HG03280 (cell line): Measurements from ENCODE around the gene SCP2.

Experiments
- ATAC-seq: cut with Tn5 transposase; IDR thresholded peaks from one replicate; pipeline ENCODE4 v1.9.1; 2021; ENCODE audit warnings: mild to moderate bottlenecking, moderate library complexity; ENCODE audit not compliant: unreplicated experiment

SCP2 gene

DNA sequence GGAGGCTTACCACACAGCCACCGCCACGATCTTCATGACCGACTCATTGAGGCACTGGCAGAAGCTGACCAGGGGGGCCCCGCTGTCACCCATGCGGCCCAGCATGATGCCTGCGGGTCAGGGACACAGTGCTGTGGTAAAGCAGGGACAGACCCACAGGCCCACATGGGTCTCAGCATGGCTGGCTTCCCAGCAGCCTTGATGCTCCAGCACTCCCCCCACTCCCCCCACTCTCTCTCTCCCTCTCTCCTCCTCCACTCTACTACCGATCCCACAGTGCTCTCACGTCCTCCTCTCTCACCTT lies 166.3 kb downstream of the SCP2 start:
- no peak for ATAC-seq

DNA sequence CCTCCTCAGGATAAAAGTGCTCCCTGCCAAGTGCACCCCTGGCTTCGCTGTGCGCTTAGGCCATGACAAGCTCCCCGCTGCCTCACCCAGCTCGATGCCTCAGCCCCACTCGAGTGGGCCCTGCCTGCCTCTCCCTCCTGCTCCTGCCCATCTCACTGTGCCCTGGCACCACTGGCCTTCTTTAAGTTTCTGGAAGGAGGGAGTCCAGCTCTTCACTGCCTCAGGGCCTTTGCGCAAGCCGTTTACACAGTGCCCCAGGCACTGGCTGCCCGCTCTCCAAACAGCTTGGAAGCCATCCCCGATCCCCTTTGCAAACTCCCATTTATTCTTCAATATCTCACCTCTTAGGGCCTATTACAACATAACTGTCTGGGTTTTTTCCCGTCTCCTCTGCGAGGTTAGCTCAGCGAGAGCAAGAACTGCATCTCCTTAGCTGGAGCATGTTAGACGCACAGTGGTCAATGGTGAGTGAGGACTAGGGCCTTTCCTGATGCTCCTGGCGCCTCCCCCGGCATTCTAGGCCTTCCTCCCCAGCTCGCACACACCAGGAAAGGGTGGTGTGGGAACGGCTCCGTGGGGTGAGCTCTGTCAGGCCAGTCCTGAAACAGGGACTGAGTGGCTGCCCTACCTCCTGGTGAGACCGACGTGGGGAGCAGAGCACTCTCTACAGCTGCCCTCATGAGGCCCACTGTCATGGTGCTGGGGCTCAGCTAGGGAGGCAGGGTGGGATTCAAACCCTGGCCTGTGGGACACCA lies 166.9 kb downstream of the SCP2 start:
- no peak for ATAC-seq

DNA sequence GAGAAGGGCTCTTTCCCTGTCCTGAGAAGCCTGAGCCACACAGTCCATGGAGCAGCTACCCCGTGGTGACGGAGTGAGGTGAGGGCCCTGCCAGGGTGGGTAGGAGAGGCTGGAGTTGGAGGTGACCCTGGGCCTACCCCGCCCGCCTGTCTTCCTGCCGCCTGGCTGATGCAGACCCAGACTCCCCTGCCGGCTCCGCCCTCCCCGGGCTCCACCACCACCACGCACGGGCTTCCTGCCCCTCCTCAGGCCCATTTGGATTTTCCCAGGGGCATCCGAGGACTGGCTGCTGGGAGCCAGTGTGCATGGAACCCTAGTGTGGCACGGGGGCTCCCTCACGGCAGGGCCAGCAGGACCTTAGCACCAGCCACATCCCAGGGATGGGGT lies 167.4 kb downstream of the SCP2 start:
- ATAC-seq, result no peak
